ENCODE results near the gene FRMD5.
"Not testable (repeated sequence)": the region's sequence is repeated elsewhere in the genome, so short reads cannot be mapped to it uniquely, and the experiment has no call there.

The FRMD5 gene

GRCh38 chr15:43829951-43830540 is 365.0 kb downstream of the FRMD5 start:
- not testable (repeated sequence) for DNase-seq

DNA sequence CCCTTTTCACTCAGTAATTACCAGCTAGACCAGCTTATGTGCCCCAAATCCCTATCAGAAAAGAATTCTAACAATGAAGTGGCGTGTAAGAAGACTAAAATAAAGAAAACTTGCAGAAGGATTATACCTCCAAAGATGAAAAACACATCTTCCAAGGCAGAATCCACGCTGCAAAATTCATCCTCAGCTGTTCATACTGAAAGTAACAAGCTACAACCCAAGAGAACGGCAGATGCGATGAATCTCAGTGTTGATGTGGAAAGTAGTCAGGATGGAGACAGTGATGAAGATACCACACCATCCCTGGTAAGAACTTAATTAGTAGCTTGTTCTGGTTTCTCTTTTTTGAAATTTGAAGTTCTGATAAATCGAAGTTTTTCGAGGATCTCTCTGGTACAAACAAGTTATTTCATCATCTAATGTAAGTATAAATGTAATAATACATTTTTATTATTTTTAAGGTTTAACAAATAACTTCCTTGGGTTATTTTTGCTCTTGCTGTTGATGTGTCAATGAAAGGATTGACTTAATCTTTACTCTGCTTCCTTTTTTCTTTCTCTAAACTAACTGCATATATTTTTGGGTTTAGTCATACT is 366.9 kb downstream of the FRMD5 start:
- no peak for DNase-seq

DNA sequence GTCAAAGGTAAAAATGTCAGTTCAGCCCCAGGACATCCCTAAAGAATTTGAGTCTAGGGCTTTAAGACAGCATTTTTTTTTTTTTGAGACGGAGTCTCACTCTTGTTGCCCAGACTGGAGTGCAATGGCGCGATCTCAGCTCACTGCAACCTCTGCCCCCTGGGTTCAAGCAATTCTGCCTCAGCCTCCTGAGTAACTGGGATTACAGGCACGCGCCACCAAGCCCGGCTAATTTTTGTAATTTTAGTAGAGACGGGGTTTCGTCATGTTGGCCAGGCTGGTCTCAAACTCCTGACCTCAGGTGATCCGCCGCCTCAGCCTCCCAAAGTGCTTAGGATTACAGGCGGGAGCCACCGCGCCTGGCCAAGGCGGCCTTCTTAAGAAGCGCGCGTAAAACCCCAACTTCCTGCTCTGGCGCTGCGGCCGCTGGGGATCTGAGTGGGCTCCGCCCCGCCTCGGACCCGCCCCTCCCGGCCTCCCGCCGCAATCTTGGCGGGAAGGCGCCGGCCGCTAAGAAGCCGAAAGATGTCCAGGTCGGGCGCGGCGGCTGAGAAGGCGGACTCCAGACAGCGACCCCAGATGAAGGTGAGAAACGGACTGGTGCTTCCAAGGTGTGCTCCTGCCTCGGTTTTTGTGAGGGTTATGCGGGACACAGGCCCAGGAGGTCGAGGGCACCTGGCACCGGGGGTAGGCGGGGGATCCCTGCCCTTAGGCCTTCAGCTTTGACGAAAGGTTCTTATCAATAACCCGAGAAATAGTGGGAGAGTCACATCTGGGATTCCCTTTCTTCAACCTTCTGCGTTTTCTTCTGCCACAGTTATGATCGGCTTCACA is 368.3 kb downstream of the FRMD5 start, which contains the start of gene WDR76:
Gene WDR76, plus strand, starts transcription at position 495 of the 834 bp plus-strand sequence. Its CDS starts 31 bp downstream, at position 526.
- peak; percentile 93 for DNase-seq

GRCh38 chr15:43826029-43826507 is 369.0 kb downstream of the FRMD5 start:
- no peak for DNase-seq

GRCh38 chr15:43825305-43825704 is 369.8 kb downstream of the FRMD5 start:
- DNase-seq: not testable (repeated sequence)

DNA sequence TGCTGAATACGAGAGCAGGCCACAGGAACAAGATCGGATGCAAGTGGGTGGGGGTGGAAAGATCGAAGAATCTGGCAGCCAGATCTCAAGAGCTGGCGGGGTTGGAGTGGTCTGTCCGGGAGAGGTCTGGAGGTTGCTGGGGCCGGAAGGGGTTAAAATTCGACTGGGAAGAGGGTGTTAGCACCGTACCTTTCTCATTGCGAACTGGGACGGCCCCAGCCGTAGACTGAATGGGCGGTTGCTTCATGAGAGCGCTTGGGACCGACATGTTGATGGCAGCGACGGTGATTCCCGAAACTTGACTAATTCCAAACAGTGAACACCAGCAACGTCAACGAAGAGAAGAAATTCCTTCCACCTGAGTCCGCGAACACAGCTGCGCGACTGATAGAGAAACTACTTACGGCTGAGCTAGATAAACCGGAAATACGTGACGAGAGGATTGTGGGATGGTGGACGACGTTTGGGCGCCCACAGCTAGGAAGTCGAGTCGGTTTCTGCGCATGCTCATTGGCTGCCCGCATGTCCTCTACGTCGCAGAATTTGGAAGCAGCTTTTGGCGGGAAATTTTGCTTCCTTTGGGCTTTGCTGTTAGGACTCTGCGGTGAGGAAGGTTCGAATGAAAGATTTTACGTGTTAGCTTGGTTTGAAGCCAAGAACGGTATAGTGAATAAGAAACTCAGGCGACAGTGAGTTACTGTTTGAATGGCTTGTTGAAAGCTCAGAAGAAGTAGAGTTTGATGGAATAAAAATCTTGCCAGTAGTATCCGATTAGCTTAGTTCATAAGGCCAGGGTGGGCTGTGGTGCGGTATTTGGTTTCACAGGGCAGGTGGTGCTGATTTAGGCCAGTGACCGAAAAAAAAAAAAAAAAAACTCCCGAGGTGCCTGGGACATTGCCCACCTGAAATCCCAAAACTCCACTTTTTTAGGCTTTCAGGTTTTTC is 370.5 kb downstream of the FRMD5 start, which contains the start of gene MFAP1:
Gene MFAP1, minus strand, starts transcription at position 389 of the 945 bp plus-strand sequence. Its CDS starts 121 bp downstream, at position 268.
- DNase-seq: peak; percentile 98

DNA sequence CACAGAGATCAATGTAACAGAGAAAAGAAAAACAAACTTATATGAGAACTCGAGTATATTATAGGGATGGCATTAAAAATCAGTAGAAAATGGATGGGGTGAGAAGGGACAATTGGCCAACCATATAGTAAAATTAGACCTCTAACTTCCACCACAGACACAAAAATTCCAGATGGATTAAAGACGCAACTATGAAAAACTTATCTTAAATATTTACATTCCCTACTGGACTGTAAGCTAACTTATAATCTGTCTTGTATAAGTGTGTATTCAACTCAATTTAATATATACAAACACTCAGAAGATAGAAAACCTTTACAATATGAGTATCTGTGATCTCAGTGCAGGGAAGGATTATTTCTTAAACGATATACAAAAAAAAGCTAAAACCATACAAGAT is 373.6 kb downstream of the FRMD5 start:
- no peak for DNase-seq

Data from hematopoietic multipotent progenitor cell treated with erythropoietin and hydrocortisone succinate and interleukin-3 and kit ligand, for 8 days (in vitro differentiated cells).